MG63 (cell line): ENCODE measurements around the gene EIF1AD. TPM values are rescaled to one million over a fixed set of nuclear protein-coding genes. Genes with fewer than 3 reads are reported as not detected.
"Not testable (repeated sequence)": the region's sequence is repeated elsewhere in the genome, so short reads cannot be mapped to it uniquely, and the experiment has no call there.

Experiments
- DNase-seq: peaks from one replicate; pipeline ENCODE4 v3.0.0-alpha.2; 2020
- H3K27me3 ChIP-seq: fragments of 250-450 bp; sonication (Bioruptor Pico); 2 replicates; pipeline ENCODE4 v1.5.1; 2020; ENCODE audit warnings: mild to moderate bottlenecking, moderate library complexity
- H3K36me3 ChIP-seq: fragments of 250-450 bp; sonication (Bioruptor Pico); 2 replicates; pipeline ENCODE4 v1.5.1; 2020; ENCODE audit warnings: mild to moderate bottlenecking, moderate library complexity
- H3K4me3 ChIP-seq: fragments of 250-450 bp; sonication (Bioruptor Pico); 2 replicates; pipeline ENCODE4 v1.5.1; 2020; ENCODE audit warnings: mild to moderate bottlenecking, moderate library complexity
- H3K9me3 ChIP-seq: fragments of 250-450 bp; sonication (Bioruptor Pico); 2 replicates; pipeline ENCODE4 v1.5.1; 2020; ENCODE audit warnings: mild to moderate bottlenecking, moderate library complexity
- total RNA-seq: library from RNA; depleted of rRNA; stranded (reverse); fragments of >200 nt; shearing (Covaris generic); gene quantifications from 2 replicates; pipeline ENCODE4 v1.2.3, GENCODE V29; 2014; ENCODE audit warnings: low replicate concordance

Gene EIF1AD
- total RNA-seq, 1 experiment from 2014 or later, result 32.3 TPM

DNA sequence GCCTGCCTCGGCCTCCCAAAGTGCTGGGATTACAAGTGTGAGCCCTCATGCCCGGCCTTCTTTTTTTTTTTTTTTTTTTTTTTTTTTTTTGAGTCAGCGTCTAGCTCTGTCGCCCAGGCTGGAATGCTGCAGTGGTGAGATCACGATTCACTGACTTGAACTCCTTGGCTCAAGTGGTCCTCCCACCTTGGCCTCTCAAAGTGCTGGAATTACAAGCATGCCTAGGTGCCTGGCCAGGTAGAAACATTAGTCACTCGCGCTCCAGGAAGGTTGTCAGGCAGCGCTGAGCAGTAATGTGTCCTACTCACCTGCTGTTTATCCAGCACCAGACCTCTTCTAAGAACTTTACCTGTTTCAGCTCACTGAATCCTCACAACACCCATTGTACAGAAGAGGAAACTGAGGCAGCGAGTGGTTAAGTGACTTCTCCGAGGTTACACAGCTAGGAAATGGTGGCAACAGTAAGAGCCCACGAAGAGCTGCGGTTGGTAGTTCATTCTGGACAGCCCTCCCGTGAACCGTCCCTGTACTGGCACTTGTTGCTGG is 9.4 kb upstream of the EIF1AD start:
- H3K4me3 ChIP-seq, result no peak overlapping the region
- H3K27me3 ChIP-seq, result no peaks in the 10 kb centered on the region
- peaks cover 4% of the 10 kb centered on the region; the same call in 1 of the 2 replicates for H3K36me3 ChIP-seq
- DNase-seq, result peak; percentile 66
- H3K9me3 ChIP-seq, result no peaks in the 10 kb centered on the region

DNA sequence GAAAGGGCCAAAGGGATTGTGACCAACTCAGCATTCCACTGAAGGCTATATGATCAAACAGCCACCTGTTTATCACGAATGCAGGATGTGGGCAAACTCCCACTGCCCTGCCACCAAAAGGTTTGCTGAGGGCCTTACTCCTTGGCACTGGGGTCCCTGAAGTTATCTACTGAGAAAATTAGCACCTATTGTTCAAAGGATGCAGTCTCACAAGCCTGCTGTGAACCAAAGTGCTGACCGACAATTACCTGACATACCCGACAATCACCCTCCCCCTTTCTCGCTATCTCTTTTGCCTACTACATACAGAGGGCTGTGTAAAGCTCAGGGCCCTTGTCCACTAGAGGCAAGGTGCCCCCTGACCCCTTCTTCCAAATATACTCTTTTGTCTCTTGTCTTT is 8.1 kb upstream of the EIF1AD start:
- not testable (repeated sequence) for DNase-seq, H3K4me3 ChIP-seq, H3K9me3 ChIP-seq, H3K27me3 ChIP-seq
- H3K36me3 ChIP-seq, result peaks cover 15% of the 10 kb centered on the region

DNA sequence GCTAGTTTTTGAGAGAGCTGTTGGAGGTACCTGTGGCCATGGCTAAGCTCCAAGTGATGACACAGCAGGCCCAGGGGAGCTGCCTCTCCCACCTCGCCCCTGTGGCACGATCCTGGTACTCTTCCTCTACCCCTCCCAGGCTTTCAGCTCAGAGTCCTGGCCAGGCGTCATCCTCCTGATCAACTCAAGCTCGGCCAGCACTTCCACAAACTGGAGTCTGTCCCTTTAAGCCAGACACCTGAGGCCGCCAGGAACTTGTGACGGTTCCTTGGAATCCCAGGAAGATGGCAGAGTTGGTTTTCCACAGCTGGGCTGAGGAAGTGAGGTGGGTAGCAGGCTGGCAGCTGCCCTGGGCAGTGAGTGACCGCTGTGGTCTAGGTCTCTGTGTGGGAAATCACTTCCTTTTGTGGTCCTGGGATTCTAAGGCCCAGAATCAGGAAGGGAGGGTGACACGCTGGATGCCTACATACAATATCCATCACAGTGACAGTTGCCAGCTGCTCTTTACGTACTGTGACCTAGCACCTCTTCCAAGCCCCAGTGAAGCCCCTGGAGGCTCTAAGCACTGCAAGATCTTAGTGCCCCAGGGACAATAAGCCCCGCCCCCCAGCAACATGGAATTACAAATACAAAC is 6.6 kb upstream of the EIF1AD start:
- no peaks in the 10 kb centered on the region for H3K9me3 ChIP-seq
- DNase-seq, result no peak
- no peak overlapping the region for H3K4me3 ChIP-seq
- H3K27me3 ChIP-seq, result no peaks in the 10 kb centered on the region
- peaks cover 28% of the 10 kb centered on the region for H3K36me3 ChIP-seq

DNA sequence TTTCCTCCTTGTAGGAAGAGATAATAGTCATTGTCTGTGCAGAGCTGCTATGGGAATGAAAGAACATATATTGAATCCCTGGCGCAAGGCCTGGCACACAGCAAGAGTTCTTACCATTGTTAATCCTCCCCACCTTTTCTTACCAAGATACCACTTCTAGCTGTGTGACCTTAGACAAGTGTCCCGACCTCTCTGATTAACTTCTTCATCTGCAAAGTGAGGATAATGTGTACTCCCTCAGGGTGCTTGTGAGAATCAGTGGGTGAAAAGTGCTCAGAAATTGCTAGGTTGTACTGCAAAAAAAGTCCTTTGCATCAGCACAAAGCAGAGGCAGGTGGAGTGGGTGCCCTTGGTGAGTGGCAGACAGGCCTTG is 6.1 kb upstream of the EIF1AD start:
- H3K27me3 ChIP-seq, result no peaks in the 10 kb centered on the region
- no peak for DNase-seq

GRCh38 chr11:66007201-66007634 is 5.3 kb upstream of the EIF1AD start:
- H3K9me3 ChIP-seq, result no peaks in the 10 kb centered on the region
- H3K27me3 ChIP-seq, result no peaks in the 10 kb centered on the region
- peaks cover 34% of the 10 kb centered on the region for H3K36me3 ChIP-seq
- DNase-seq, result no peak
- no peak overlapping the region for H3K4me3 ChIP-seq

More for the DNA sequence above, 6.1 kb upstream of the EIF1AD start:
- Histone ChIP-seq H3K4me3 (no peak overlapping the region), H3K9me3 (no peaks in the 10 kb centered on the region), H3K36me3 (peaks cover 33% of the 10 kb centered on the region)

GRCh38 chr11:66006891-66007176 is 4.9 kb upstream of the EIF1AD start:
- no peak for DNase-seq
- Histone ChIP-seq H3K27me3 (no peaks in the 10 kb centered on the region), H3K4me3 (no peak overlapping the region), H3K36me3 (peaks cover 34% of the 10 kb centered on the region), H3K9me3 (no peaks in the 10 kb centered on the region)

DNA sequence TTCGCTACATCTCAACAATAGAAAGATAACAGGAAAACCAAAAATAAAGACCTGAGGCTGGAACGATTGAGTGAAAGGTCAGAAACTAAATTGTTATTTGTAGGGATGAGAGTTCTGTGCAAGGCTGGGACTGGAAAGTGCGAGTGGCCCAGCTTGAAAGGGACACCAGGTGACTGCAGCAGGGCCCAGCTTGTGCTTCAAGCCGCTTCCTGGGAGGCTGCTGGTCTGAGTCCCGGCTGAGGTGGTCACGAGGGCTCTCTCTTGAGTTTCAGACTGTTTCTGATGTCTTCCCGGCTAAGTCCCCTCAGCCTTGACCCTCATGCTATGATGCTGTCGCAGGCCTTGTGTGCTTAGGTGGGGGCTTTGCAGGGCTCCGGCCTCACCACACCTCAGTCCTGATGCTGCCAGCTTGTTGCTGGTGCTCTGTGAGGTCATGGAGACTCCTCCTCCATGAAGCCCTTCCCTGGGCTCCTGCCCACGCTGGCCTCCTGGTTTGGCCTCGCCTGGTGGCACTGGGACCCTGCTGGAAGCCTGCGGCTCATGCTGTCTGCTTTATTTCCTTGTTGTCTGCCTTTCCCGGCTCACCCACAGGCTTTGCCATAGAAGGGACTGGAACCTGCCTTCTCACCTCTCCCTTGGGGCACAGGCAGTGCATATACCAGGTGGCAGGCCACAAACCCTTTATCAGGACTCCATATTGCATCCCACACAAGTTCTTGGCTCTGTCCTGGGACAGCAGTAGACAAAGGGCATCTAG is 4.4 kb upstream of the EIF1AD start:
- H3K27me3 ChIP-seq, result no peaks in the 10 kb centered on the region
- no peak for DNase-seq
- H3K36me3 ChIP-seq, result peaks cover 34% of the 10 kb centered on the region
- H3K9me3 ChIP-seq, result no peaks in the 10 kb centered on the region
- no peak overlapping the region for H3K4me3 ChIP-seq

- Histone ChIP-seq H3K9me3 (no peaks in the 10 kb centered on the region), H3K27me3 (no peaks in the 10 kb centered on the region), H3K4me3 (no peak overlapping the region), H3K36me3 (peaks cover 51% of the 10 kb centered on the region)
- DNase-seq, result no peak
Measured at GRCh38 chr11:66004186-66004585, 2.2 kb upstream of the EIF1AD start.

DNA sequence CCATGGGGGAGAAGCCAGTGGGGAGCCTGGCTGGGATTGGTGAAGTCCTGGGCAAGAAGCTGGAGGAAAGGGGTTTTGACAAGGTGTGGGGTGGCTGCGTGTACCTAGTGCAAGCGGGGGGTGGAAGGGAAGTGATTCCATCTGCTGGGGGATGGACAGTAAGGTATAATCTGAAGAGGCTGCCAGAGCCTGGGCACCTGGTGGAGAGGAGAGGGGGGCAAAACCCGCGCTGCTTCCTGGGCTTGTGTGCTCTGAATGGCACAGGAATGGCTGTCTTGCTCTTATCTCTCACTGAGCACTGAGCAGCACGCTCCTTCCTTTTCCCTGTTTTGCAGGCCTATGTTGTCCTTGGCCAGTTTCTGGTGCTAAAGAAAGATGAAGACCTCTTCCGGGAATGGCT is 1.3 kb upstream of the EIF1AD start:
- DNase-seq, result no peak
- Histone ChIP-seq H3K4me3 (peak overlapping the region; percentile 90), H3K27me3 (no peaks in the 10 kb centered on the region), H3K36me3 (peaks cover 60% of the 10 kb centered on the region), H3K9me3 (no peaks in the 10 kb centered on the region)

- peak; percentile 41 for DNase-seq
- Histone ChIP-seq H3K36me3 (peaks cover 64% of the 10 kb centered on the region), H3K27me3 (no peaks in the 10 kb centered on the region)
Measured at GRCh38 chr11:66002648-66003225, 780 bp upstream of the EIF1AD start.

DNA sequence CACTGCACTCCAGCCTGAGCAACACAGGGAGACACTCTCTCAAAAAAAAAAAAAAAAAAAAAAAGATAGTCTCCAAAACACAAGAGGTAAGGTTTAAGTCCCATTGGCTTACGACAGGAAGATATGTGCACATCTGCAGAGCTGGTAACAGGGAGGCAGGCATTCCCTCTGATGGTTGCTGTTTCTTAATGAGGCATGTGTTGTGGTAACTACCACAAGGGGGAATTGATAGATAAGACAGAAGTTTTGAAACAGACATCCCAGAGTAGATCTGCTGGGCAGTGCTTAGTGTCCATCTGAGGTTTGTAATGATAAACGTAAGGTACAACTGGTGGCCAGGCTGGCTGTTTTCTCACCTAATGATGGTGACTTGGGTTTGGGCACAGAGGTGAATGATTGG is 4.7 kb downstream of the EIF1AD start:
- peaks cover 43% of the 10 kb centered on the region for H3K36me3 ChIP-seq
- H3K4me3 ChIP-seq, result no peak overlapping the region
- DNase-seq, result no peak
- no peaks in the 10 kb centered on the region for H3K27me3 ChIP-seq
- H3K9me3 ChIP-seq, result no peaks in the 10 kb centered on the region

More at GRCh38 chr11:66002648-66003225, 780 bp upstream of the EIF1AD start:
- Histone ChIP-seq H3K9me3 (no peaks in the 10 kb centered on the region), H3K4me3 (peak overlapping the region; percentile 90)

DNA sequence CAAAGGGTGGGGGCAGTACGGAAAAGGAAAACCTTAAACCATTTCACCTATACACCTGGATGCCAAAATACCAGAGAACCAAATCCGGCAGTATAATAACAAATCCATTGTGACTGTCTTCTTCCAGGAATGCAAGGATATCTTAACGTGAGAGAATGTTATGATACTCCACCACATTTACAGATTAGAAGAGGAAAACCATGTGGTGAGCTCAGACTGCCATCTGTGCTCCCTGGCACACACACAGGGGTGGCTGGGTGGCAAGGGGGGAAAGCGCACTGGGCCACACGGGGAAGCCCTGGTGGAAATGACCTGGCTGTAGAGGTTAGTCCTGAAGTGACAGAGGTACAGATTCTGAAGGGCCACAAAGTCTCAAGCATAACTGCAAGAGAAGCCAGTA is 9.9 kb downstream of the EIF1AD start:
- no peaks in the 10 kb centered on the region for H3K27me3 ChIP-seq
- H3K9me3 ChIP-seq, result no peaks in the 10 kb centered on the region
- DNase-seq, result no peak
- H3K36me3 ChIP-seq, result peaks cover 26% of the 10 kb centered on the region
- no peak overlapping the region for H3K4me3 ChIP-seq

DNA sequence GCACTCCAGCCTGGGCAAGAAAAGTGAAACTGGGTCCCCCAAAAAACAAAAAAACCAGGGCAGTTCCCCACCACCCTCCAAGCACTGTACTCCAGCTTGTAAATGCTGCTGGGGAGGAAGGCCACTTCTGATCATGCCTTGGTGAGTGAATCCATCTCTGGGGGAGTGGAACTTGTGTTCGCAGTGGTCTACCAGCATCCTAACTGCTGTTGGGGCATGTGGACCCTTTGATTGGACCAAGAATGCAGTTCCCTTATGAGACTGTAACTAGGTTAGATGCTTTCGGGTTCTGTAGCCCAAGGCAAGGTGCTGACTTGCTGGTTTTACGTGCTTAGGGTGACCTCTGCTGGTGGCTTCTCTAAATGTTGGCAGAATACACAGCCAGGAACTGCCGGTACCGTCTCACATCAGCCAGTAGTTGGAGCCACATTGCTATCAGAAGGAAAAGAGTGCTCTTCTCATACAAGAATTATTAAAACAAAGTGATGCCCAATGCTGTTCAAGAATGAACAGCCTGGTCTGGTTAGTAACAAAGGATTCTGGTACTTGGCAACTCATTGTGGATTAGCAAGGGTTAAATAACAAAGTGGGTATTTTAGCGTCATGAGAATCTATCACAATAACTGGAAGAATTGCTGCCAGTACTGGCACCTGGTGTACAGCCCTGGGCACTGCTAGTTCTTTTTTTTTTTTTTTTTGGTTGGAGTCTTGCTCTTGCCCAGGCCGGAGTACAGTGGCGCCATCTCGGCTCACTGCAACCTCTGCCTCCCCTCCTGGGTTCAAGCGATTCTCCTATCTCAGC is 13.0 kb downstream of the EIF1AD start:
- Histone ChIP-seq H3K36me3 (peaks cover 18% of the 10 kb centered on the region), H3K27me3 (no peaks in the 10 kb centered on the region), H3K9me3 (no peaks in the 10 kb centered on the region), H3K4me3 (no peak overlapping the region)
- peak; percentile 77 for DNase-seq

DNA sequence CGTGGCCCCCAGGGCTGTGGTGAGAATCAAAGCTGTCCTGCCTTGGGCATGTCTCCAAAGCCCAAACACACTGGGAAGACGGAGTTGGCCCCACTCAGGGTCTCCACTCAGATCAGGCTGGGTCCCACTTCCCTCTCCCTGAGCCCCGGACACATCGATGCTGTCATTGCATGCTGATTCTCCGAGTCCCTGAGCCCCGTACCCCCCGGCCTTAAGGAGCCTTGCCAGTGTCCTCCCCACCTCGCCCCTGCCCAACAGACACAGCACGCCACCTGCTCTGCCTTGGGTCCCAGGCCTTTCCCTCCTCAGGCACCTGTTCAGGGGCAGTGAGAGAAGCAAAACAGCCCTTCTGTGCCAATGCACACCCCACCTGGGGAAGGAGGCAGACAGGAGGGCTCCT is 14.6 kb downstream of the EIF1AD start:
- Histone ChIP-seq H3K4me3 (no peak overlapping the region), H3K9me3 (no peaks in the 10 kb centered on the region), H3K36me3 (peaks cover 18% of the 10 kb centered on the region), H3K27me3 (no peaks in the 10 kb centered on the region)
- DNase-seq, result no peak

DNA sequence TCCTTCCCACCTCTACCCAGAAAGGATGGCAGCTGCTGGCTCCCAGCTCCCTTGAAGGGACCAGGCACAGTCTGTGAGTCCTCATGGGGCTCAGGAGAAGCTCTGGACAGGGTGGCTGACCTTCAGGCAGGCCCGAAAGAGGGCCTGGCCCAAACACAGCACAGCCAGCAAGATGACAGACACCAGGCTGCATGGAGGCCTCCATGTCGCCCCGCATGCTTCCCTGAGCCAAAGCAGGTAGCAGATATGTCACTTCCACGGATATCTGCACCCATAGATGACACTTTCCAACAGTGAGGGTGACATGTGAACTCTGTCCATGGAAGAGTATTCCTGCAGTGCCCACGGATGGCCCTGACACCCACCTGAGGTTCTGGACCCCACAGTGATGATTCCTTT is 18.4 kb downstream of the EIF1AD start:
- no peak for DNase-seq
- peaks cover 5% of the 10 kb centered on the region for H3K36me3 ChIP-seq
- no peaks in the 10 kb centered on the region for H3K27me3 ChIP-seq
- no peaks in the 10 kb centered on the region for H3K9me3 ChIP-seq
- no peak overlapping the region for H3K4me3 ChIP-seq

GRCh38 chr11:65982824-65983588 is 19.0 kb downstream of the EIF1AD start:
- no peak for DNase-seq
- H3K36me3 ChIP-seq, result peaks cover 7% of the 10 kb centered on the region

More at GRCh38 chr11:65982824-65983588, 19.0 kb downstream of the EIF1AD start:
- Histone ChIP-seq H3K4me3 (no peak overlapping the region), H3K9me3 (no peaks in the 10 kb centered on the region), H3K27me3 (no peaks in the 10 kb centered on the region)
